Upper lobe of left lung (tissue), 6 donors: ENCODE measurements around the gene GASK1A. TPM values are rescaled to one million over a fixed set of nuclear protein-coding genes. Genes with fewer than 3 reads are reported as not detected.

Experiments
- ATAC-seq, 2 donors: fragments of 200-7000 bp; cut with Tn5 transposase; one replicate each; pipeline ENCODE4 v1.9.1; 2022; ENCODE audit warnings: mild to moderate bottlenecking in 2 of 2, moderate library complexity in 2 of 2; ENCODE audit not compliant: low FRiP score in 2 of 2
- DNase-seq, 2 donors: peaks; one replicate each; pipeline ENCODE4 v3.0.0-alpha.2; 2019 to 2020
- H3K27ac ChIP-seq, 4 donors: fragments of 200-600 bp; sonication (generic); one replicate each; pipeline ENCODE4 v1.5.1; 2016 to 2019
- H3K27me3 ChIP-seq, 4 donors: fragments of 200-600 bp; sonication (generic); one replicate each; pipeline ENCODE4 v1.5.1; 2017 to 2019
- H3K36me3 ChIP-seq, 4 donors: fragments of 200-600 bp; sonication (generic); one replicate each; pipeline ENCODE4 v1.5.1; 2016 to 2019
- H3K4me1 ChIP-seq, 4 donors: fragments of 200-600 bp; sonication (generic); one replicate each; pipeline ENCODE4 v1.5.1; 2018 to 2019
- H3K4me3 ChIP-seq, 4 donors: fragments of 200-600 bp; sonication (generic); one replicate each; pipeline ENCODE4 v1.5.1; 2017 to 2019; ENCODE audit warnings: mild to moderate bottlenecking in 2 of 4, moderate library complexity in 1 of 4
- H3K9me3 ChIP-seq, 4 donors: fragments of 200-600 bp; sonication (generic); one replicate each; pipeline ENCODE4 v1.5.1; 2018 to 2019
- EP300 ChIP-seq, 4 donors: sonication (generic); formaldehyde crosslinking; IDR thresholded peaks; one replicate each; pipeline ENCODE4 v1.5.1; 2017; ENCODE audit warnings: antibody characterized with exemption in 4 of 4, control low read depth in 2 of 4
- POLR2A ChIP-seq, 4 donors: fragments of 450-650 bp; IDR thresholded peaks; one replicate each; pipeline ENCODE4 v1.5.1; 2016 to 2017; ENCODE audit warnings: antibody characterized with exemption in 4 of 4, mild to moderate bottlenecking in 2 of 4
- POLR2AphosphoS5 ChIP-seq, 2 donors: sonication (generic); formaldehyde crosslinking; IDR thresholded peaks; one replicate each; pipeline ENCODE4 v1.5.1; 2017; ENCODE audit warnings: antibody characterized with exemption in 2 of 2
- WGBS, 2 donors: methylation state at CpG; one replicate each; pipeline ENCODE4 v1.1.5; 2017 to 2018; 5-methylcytosine and 5-hydroxymethylcytosine counted together
- total RNA-seq, 6 donors: library from RNA; depleted of rRNA in 4 of 6; stranded (reverse); fragments of >200 nt in 4 of 6; gene quantifications; one replicate each; pipeline versions ENCODE4 v1.1.0 to v1.2.1, GENCODE V29; 2016 to 2021
- TF ChIP-seq, protein P1 (sequence below), 6 experiments: fragments of 450-650 bp in 4 of 6; fragments of 200-600 bp in 2 of 6; sonication (generic) in 2 of 6; IDR thresholded peaks; one replicate each; pipeline ENCODE4 v1.5.1; 2016 to 2019; ENCODE audit warnings: antibody characterized with exemption in 6 of 6
- donor health status: DM: no; HTN: no; CAD: no; lungs with moderate emphysema.
- donor health status: DM: no; HTN: yes; CAD: no; lungs with severe emphysema.

The GASK1A gene
- total RNA-seq, 6 donors from 2014 or later, result 2.5 to 9.4 (median 7.7) TPM

GRCh38 chr3:43093974-43094373, 114.9 kb downstream of the GASK1A start:
- Histone ChIP-seq H3K36me3 (no peaks in the 10 kb centered on the region), H3K27me3 (no peaks in the 10 kb centered on the region), H3K4me3 (no peak overlapping the region), H3K27ac (no peak overlapping the region), H3K9me3 (no peaks in the 10 kb centered on the region), H3K4me1 (peaks cover 0 to 5% (median 2%) of the 10 kb centered on the region in 4 donors)
- no peak for DNase-seq
- 88 to 96% methylated on average over 2 of the region's 2 CpGs for WGBS, 2 donors
- TF ChIP-seq, protein P1, sequence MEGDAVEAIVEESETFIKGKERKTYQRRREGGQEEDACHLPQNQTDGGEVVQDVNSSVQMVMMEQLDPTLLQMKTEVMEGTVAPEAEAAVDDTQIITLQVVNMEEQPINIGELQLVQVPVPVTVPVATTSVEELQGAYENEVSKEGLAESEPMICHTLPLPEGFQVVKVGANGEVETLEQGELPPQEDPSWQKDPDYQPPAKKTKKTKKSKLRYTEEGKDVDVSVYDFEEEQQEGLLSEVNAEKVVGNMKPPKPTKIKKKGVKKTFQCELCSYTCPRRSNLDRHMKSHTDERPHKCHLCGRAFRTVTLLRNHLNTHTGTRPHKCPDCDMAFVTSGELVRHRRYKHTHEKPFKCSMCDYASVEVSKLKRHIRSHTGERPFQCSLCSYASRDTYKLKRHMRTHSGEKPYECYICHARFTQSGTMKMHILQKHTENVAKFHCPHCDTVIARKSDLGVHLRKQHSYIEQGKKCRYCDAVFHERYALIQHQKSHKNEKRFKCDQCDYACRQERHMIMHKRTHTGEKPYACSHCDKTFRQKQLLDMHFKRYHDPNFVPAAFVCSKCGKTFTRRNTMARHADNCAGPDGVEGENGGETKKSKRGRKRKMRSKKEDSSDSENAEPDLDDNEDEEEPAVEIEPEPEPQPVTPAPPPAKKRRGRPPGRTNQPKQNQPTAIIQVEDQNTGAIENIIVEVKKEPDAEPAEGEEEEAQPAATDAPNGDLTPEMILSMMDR (IDR thresholded peaks at IDR 0.05), result no peak
- TF ChIP-seq EP300 (IDR thresholded peaks at IDR 0.05), result no peak
- TF ChIP-seq POLR2AphosphoS5 (IDR thresholded peaks at IDR 0.05), result no peak
- no peak for TF ChIP-seq POLR2A (IDR thresholded peaks at IDR 0.05)
- ATAC-seq, result no peak

DNA sequence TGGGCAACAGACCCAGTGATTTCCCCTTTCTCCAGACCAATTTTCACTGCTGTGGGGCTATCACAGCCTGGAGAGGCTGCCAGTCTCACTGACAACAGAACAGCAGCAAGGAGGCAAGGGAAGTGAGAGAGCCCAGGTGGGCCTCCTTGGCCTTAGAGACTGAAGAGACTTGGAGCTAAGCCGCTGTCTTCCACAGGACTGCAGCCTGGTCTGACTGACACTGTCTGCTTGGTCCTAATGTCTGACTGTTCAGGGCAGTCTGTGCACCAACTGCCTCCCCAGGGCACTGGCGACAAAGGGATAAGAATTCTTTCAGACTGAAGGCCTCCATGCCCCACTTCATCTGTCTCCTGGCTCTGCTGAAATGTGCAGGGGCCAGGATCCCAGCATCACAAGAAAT, 115.3 kb downstream of the GASK1A start:
- WGBS, 2 donors, result 93% methylated on average over 2 of the region's 2 CpGs; no CpG with 5 or more reads in 1 of the 2 donors
- ATAC-seq (no peak), DNase-seq (no peak)
- H3K9me3 ChIP-seq, result no peaks in the 10 kb centered on the region
- no peak overlapping the region for H3K27ac ChIP-seq
- no peak for TF ChIP-seq POLR2A (IDR thresholded peaks at IDR 0.05)
- TF ChIP-seq EP300 (IDR thresholded peaks at IDR 0.05), result no peak
- TF ChIP-seq POLR2AphosphoS5 (IDR thresholded peaks at IDR 0.05), result no peak
- TF ChIP-seq, protein P1 (IDR thresholded peaks at IDR 0.05), result no peak
- H3K4me3 ChIP-seq, result no peak overlapping the region
- H3K36me3 ChIP-seq, result no peaks in the 10 kb centered on the region
- H3K27me3 ChIP-seq, result no peaks in the 10 kb centered on the region
- peaks cover 0 to 5% (median 2%) of the 10 kb centered on the region in 4 donors for H3K4me1 ChIP-seq

DNA sequence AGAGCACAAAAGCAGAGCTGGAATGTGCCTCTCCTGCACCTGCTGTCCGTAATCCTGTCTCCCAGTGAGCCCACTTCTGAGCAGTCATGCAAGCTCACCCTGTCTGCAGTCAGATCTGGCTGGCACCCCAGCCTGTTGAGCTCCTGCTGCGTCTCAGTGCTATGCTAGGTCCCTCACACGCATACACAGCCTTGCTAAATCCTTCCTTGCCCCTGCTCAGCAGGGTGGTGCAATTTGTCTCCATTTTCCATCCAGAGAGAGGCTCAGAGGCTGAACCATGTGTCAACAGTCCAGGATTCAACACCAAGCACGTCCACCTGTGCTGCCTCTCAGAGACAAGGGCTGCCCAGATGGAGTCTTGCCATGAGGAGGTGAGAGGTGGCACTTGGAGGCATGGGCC, 115.7 kb downstream of the GASK1A start:
- no peak for TF ChIP-seq EP300 (IDR thresholded peaks at IDR 0.05)
- no peak for TF ChIP-seq POLR2A (IDR thresholded peaks at IDR 0.05)
- TF ChIP-seq, protein P1 (IDR thresholded peaks at IDR 0.05), result no peak
- TF ChIP-seq POLR2AphosphoS5 (IDR thresholded peaks at IDR 0.05), result no peak
- Histone ChIP-seq H3K9me3 (no peaks in the 10 kb centered on the region), H3K27me3 (no peaks in the 10 kb centered on the region), H3K4me1 (peaks cover 0 to 5% (median 2%) of the 10 kb centered on the region in 4 donors), H3K36me3 (no peaks in the 10 kb centered on the region), H3K27ac (no peak overlapping the region), H3K4me3 (no peak overlapping the region)
- 88 to 94% methylated on average over 4 of the region's 4 CpGs for WGBS, 2 donors
- ATAC-seq, result peak in 1 of 2 donors; percentile 36
- DNase-seq, result no peak

GRCh38 chr3:43095370-43095769, 116.3 kb downstream of the GASK1A start:
- H3K27me3 ChIP-seq, result no peaks in the 10 kb centered on the region
- TF ChIP-seq POLR2AphosphoS5 (IDR thresholded peaks at IDR 0.05) (no peak), EP300 (IDR thresholded peaks at IDR 0.05) (no peak), POLR2A (IDR thresholded peaks at IDR 0.05) (no peak)
- TF ChIP-seq, protein P1 (IDR thresholded peaks at IDR 0.05), result no peak
- H3K36me3 ChIP-seq, result no peaks in the 10 kb centered on the region
- no peaks in the 10 kb centered on the region for H3K9me3 ChIP-seq
- DNase-seq, result no peak
- H3K4me3 ChIP-seq, result no peak overlapping the region
- H3K4me1 ChIP-seq, result peaks cover 0 to 5% (median 2%) of the 10 kb centered on the region in 4 donors
- H3K27ac ChIP-seq, result no peak overlapping the region
- WGBS, 2 donors, result 95 to 97% methylated on average over 5 of the region's 5 CpGs
- ATAC-seq, result peak in 1 of 2 donors; percentile 9

- Histone ChIP-seq H3K36me3 (no peaks in the 10 kb centered on the region), H3K4me3 (no peak overlapping the region), H3K9me3 (no peaks in the 10 kb centered on the region), H3K27me3 (no peaks in the 10 kb centered on the region), H3K27ac (no peak overlapping the region), H3K4me1 (no peaks in the 10 kb centered on the region)
- TF ChIP-seq POLR2A (IDR thresholded peaks at IDR 0.05), result no peak
- TF ChIP-seq EP300 (IDR thresholded peaks at IDR 0.05), result no peak
- TF ChIP-seq, protein P1 (IDR thresholded peaks at IDR 0.05), result no peak
- no peak for TF ChIP-seq POLR2AphosphoS5 (IDR thresholded peaks at IDR 0.05)
- WGBS, 2 donors, result 75 to 78% methylated on average over 3 of the region's 3 CpGs
- DNase-seq (no peak), ATAC-seq (no peak)
These were observed 117.7 kb downstream of the GASK1A start for GRCh38 chr3:43096761-43097160.
